ENCODE data around the gene ZNF362. TPM values are rescaled to one million over a fixed set of nuclear protein-coding genes. Genes with fewer than 3 reads are reported as not detected.

Gene ZNF362
- total and polyA plus RNA-seq, 7 donors = 6.5 to 20.9 (median 15.2) TPM

- intact Hi-C loops (cut with DNase I) = loop anchor here in 1 of 2 donors (1.0 kb wide), 1 partner anchor 68 kb away; no protein-coding TSS in a partner anchor
- H3K27ac ChIP-seq = peak overlapping the region; percentile 18
- H3K27me3 ChIP-seq (ENCODE audit: insufficient read depth in 3 of 3, low read length in 2 of 3) = no peaks in the 10 kb centered on the region
- H3K9me3 ChIP-seq = no peaks in the 10 kb centered on the region
- H3K36me3 ChIP-seq (ENCODE audit: insufficient read depth in 1 of 2, low read depth in 1 of 2) = peaks cover 0 to 33% of the 10 kb centered on the region in 2 donors
- TF ChIP-seq CTCF (IDR thresholded peaks at IDR 0.05) = no peak
- DNase-seq (peak; percentile 59 to 74), ATAC-seq (peak in 3 of 4 donors; percentile 22 to 54 (median 43))
- whole genome bisulfite sequencing, 3 donors = 83 to 91% (median 90%) methylated on average over 5 of the region's 5 CpGs
- no peak overlapping the region for H3K4me3 ChIP-seq
- no peaks in the 10 kb centered on the region for H3K4me1 ChIP-seq
These were observed 44.4 kb downstream of the ZNF362 start for GRCh38 chr1:33300673-33301072.

DNA sequence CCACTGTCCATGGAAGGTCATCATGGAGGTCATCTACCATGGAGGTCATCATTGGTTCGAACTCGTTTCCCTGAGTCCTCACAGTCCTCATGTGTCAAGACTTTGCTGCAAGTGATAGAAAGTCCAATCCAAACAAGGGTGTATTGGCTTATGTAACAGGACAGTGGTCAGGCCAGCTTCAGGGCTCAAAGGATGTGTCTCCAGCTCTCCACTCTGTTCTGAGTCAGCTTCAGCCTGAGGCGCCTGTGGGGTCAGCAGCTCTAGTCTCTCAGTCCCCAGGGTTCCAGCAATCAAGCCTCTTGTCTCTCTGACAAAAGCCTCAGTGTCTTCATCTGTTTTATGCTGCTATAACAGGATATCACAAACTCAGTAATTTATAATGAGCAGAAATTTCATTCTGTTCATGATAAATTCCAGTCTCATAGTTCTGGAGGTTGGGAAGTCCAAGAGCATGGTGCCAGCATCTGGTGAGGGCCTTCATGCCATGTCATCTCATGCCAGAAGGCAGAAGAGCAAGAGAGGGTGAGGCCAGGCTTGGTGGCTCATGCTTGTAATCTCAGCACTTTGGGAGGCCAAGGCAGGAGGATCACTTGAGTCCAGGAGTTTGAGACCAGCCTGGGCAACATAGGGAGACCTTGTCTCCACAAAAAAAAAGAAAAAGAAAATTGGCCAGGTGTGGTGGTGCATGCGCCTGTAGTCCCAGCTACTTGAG, 45.1 kb downstream of the ZNF362 start:
- no peak for TF ChIP-seq CTCF (IDR thresholded peaks at IDR 0.05)
- Histone ChIP-seq H3K36me3 (ENCODE audit: insufficient read depth in 1 of 2, low read depth in 1 of 2) (peaks cover 0 to 27% of the 10 kb centered on the region in 2 donors), H3K27me3 (ENCODE audit: insufficient read depth in 3 of 3, low read length in 2 of 3) (peaks cover 0 to 3% (median 0%) of the 10 kb centered on the region in 3 donors), H3K4me3 (no peak overlapping the region), H3K9me3 (no peaks in the 10 kb centered on the region), H3K4me1 (no peaks in the 10 kb centered on the region), H3K27ac (peak overlapping the region; percentile 18)
- intact Hi-C loops (cut with DNase I) = no loop called here
- no peak for ATAC-seq
- WGBS, 3 donors = 84 to 92% (median 90%) methylated on average over 4 of the region's 4 CpGs
- no peak for DNase-seq

- DNase-seq (no peak), ATAC-seq (no peak)
- 86 to 100% (median 92%) methylated on average over 1 of the region's 1 CpG for WGBS, 3 donors
- intact Hi-C loops (cut with DNase I) = no loop called here
- Histone ChIP-seq H3K9me3 (no peaks in the 10 kb centered on the region), H3K36me3 (ENCODE audit: insufficient read depth in 1 of 2, low read depth in 1 of 2) (peaks cover 0 to 18% of the 10 kb centered on the region in 2 donors), H3K4me3 (no peak overlapping the region), H3K27ac (no peak overlapping the region), H3K4me1 (peaks cover 4% of the 10 kb centered on the region), H3K27me3 (ENCODE audit: insufficient read depth in 3 of 3, low read length in 2 of 3) (peaks cover 0 to 4% (median 3%) of the 10 kb centered on the region in 3 donors)
- TF ChIP-seq CTCF (IDR thresholded peaks at IDR 0.05) = no peak
These were observed 46.0 kb downstream of the ZNF362 start for GRCh38 chr1:33302325-33302724.

DNA sequence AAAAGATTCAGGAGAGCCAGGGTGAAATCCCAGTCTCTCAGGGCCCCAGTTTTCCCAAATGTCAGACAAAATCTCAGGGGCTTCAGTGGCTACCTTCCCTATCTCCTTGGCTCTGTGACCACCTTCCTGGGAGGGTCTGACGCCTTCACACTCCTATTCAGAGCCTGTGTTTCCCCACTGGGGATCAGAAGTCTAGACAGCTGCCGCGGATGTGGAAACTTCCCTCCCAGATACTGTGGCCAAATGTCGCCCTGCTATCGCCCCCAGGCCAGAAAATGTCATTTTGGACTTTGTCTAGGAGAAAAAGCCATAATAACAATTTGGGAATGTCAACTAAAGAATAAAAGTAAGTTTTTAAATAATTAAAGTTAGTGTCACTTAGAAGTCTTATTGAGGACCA, 48.7 kb downstream of the ZNF362 start:
- Histone ChIP-seq H3K27ac (no peak overlapping the region), H3K4me3 (no peak overlapping the region), H3K27me3 (ENCODE audit: insufficient read depth in 3 of 3, low read length in 2 of 3) (peaks cover 0 to 4% (median 3%) of the 10 kb centered on the region in 3 donors), H3K36me3 (ENCODE audit: insufficient read depth in 1 of 2, low read depth in 1 of 2) (no peaks in the 10 kb centered on the region), H3K9me3 (no peaks in the 10 kb centered on the region), H3K4me1 (peaks cover 4% of the 10 kb centered on the region)
- DNase-seq (no peak), ATAC-seq (no peak)
- intact Hi-C loops (cut with DNase I) = no loop called here
- TF ChIP-seq CTCF (IDR thresholded peaks at IDR 0.05) = no peak
- 89 to 92% (median 90%) methylated on average over 5 of the region's 5 CpGs for WGBS, 3 donors

Data from psoas muscle (tissue), 8 donors.